Hematopoietic multipotent progenitor cell (in vitro differentiated cells): ENCODE measurements around the gene FAM222A. TPM values are rescaled to one million over a fixed set of nuclear protein-coding genes. Genes with fewer than 3 reads are reported as not detected.

Experiments
- DNase-seq, 3 donors: peaks; one replicate each; pipeline ENCODE4 v3.0.0-alpha.2; 2011 to 2015; ENCODE audit warnings: low read depth in 2 of 3, low spot score in 2 of 3
- total RNA-seq: library from RNA; depleted of rRNA; stranded (reverse); fragments of >200 nt; gene quantifications from one replicate; pipeline ENCODE4 v1.2.3, GENCODE V29; 2012

The FAM222A gene
- total RNA-seq, 1 donor, result 0.81 TPM

- no peak for DNase-seq
Observed at GRCh38 chr12:109724321-109724892, 10.8 kb downstream of the FAM222A start.

GRCh38 chr12:109725321-109726105 is 11.9 kb downstream of the FAM222A start:
- no peak for DNase-seq

GRCh38 chr12:109726106-109726497 is 12.5 kb downstream of the FAM222A start:
- DNase-seq, result no peak

DNA sequence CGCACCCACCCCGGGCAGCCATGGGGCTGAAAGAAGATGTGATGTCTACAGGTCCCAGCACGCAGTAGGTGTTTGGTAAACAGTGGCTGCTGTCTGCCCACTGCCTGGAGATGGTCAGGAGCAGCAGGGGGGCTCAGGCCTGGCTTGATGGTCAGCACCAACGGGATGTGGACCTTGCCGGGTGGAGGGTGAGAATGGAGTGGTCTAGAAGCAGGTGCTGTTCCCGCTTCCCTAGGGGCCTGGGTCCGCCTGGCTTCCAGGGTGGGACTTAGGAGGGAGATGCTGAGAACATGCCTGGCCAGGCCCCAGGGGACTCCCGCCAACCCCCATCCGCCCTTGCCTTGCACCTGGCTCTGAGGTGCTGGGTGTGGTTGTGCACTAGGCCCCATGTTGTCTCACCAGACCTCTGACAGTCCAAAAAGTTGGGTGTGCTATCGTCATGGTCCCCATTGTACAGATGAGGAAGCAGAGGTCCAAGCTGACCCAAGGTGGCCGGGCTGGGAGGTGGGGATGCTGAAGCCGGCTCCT is 12.9 kb downstream of the FAM222A start:
- no peak for DNase-seq

DNA sequence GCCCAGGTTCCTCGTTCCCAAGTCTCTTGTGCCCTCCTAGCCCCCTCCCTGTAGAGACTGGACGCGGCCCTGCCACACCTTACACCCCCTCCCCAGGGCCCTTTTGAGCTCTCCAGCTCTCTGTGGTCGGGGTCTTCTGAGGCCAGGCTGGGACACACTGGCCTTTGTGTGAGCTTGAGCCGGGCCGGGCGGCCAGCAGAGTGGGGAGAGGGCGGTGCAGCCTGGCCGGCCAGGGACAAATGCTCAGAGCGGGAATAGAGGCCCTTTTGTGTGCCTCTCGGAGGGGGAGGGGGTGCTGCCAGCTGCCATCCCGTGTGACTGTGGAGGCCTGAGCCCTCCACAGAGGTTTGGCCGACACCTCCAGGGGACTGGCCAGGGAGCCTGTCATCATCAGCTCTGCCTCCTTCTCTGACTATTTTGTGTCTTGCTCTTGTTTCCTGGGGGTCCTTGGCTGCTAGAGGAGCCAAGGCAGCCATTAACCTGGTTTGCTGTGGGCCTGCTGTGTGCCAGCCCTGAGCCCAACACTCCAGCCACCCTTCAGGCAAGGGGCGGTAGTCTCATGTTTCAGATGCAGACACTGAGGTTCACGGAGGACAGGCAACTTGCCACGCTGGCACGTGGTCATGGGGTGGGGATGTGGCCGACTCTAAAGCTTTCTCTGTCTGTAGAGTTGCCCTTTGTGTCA is 13.6 kb downstream of the FAM222A start:
- DNase-seq, result no peak

GRCh38 chr12:109727746-109728726 is 14.4 kb downstream of the FAM222A start:
- no peak for DNase-seq

GRCh38 chr12:109728921-109729320 is 15.3 kb downstream of the FAM222A start:
- DNase-seq, result no peak

- DNase-seq, result no peak
Observed at GRCh38 chr12:109729371-109729781, 15.8 kb downstream of the FAM222A start.

GRCh38 chr12:109729801-109730200 is 16.2 kb downstream of the FAM222A start:
- no peak for DNase-seq

DNA sequence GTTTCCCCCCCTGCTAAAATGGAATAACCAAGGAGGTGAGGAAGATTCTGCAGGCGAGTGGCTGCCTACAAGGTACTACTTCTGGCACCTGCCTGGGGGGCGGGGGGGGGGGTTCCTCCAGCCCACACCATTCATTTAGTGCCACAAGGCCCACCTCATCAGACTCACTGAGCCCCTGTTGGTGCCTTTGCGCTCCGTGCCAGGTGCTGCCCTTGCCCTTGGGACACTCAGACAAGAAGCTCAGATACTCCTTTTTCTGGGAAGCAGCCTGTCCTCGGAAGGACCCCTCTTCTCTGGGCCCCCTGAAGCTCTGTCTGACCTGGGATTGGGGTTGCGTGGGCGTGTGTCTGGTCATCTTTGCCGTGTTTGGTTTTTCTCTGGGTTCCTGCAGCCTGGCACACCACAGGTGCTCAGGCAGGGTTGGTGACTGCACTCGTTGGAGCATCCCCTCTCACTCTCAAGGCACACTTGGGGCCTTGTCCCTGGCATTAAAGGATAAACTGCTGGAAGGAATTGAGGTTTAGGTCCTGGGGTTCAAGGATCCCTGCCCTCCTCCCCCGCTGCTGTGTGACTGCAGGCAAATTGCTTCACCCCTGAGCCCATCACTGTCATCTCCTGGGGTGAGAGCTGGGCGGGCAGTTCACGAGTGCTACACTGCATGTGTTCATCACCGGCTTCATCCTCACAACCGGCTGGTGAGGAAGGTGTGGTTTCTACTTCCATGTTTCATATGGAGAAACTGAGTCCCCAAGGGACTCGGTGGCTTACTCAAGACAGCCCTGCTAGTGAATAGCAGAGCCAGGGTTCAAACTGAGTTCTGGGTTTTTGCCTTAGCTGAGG is 16.9 kb downstream of the FAM222A start:
- DNase-seq, result no peak

DNA sequence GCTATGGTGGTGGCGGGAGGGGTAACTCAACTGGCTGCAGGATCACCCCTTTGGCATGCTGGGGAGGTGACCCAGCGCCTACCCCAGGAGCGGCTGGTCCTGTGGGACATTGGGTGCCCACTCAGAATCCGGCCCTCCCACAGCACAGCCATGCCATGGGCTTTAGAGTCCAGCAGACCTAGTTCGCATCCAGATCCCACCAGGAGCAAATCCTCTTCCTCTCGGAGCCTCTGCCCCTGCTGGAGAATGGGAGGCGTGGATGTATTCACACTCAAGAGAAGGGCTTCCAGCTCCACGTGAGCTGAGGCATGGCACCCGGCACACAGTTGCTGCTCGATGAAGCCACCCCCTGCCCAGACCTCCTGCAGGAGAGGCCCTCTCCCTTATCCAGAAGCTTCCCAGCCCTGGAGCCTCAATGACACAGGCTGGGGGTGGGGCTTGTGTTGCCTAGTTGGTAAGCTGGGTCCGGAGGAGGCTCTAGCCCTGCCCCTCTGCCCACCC is 17.7 kb downstream of the FAM222A start:
- DNase-seq, result no peak

GRCh38 chr12:109731806-109732205 is 18.2 kb downstream of the FAM222A start:
- DNase-seq, result no peak

GRCh38 chr12:109732321-109733305 is 19.0 kb downstream of the FAM222A start:
- DNase-seq, result no peak

- no peak for DNase-seq
Observed at GRCh38 chr12:109734219-109735000, 20.8 kb downstream of the FAM222A start.

DNA sequence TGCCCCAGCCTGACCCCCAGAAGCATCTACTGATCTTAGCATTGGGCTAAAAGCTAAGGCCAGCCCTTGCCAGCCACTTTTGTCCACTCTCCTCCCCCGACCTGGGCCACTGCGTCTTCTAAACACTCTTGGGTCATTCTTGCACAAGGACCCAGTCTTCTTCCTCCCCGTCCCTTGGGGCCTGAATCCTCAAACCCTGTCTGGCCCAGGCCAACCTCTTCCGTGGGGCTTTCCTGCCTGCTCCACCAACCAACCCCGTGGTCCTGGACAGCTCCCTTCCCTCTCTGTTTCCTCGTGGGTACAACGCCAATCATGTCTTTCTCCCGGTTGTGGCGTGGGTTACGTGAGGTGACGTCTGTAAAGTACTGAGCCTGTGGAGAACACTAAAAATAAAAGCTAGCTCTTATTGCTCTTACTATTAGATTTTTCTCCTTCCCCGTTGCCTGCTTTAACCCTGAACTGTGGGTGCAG is 21.5 kb downstream of the FAM222A start:
- DNase-seq, result no peak

GRCh38 chr12:109735825-109736551 is 22.4 kb downstream of the FAM222A start:
- DNase-seq, result no peak
